ENCODE measurements around the gene TBX19. TPM values are rescaled to one million over a fixed set of nuclear protein-coding genes. Genes with fewer than 3 reads are reported as not detected.

Gene TBX19
- polyA plus RNA-seq, 2 of the 4 experiments (the other 2 are of a cell fraction): 0.98 to 1.7 TPM

GRCh38 chr1:168331569-168331968, 50.9 kb downstream of the TBX19 start (continued):
- no peak for TF ChIP-seq HDAC2 (IDR thresholded peaks at IDR 0.05)

- FAIRE-seq: no peak
- DNase-seq (ENCODE audit: low read depth in 1 of 2, low spot score in 1 of 2): no peak
- Histone ChIP-seq H3K4me1 (no peaks in the 10 kb centered on the region), H3K9me3 (no peaks in the 10 kb centered on the region), H3K4me3 (no peak overlapping the region), H3K4me2 (no peak overlapping the region), H3K27ac (no peak overlapping the region)
- POLR2A ChIA-PET: no interaction called here
- 84% methylated on average over 6 of the region's 6 CpGs for WGBS (ENCODE audit: missing lambda C conversion rate)
- CTCF ChIA-PET: interaction anchor here (1.0 to 3.0 kb wide), 3 partner anchors 9 to 99 kb away, joined by 3 to 24 read pairs (median 5); no protein-coding TSS in a partner anchor
- no peak for TF ChIP-seq CEBPB (IDR thresholded peaks at IDR 0.05)
- TF ChIP-seq FOSL2 (IDR thresholded peaks at IDR 0.05): no peak
- TF ChIP-seq FOSL2 (CRISPR knock-in tag; IDR thresholded peaks at IDR 0.05): no peak
- no peak for TF ChIP-seq MAZ (IDR thresholded peaks at IDR 0.05; ENCODE audit: borderline replicate concordance, low read depth, low read length)
- peak; percentile 42 for TF ChIP-seq MAFK (IDR thresholded peaks at IDR 0.05; ENCODE audit: partially characterized antibody)
- ATAC-seq: no peak
Observed at GRCh38 chr1:168333562-168334276, 53.0 kb downstream of the TBX19 start.

GRCh38 chr1:168335500-168335899, 54.8 kb downstream of the TBX19 start:
- no peak overlapping the region for H3K4me3 ChIP-seq
- DNase-seq (ENCODE audit: low read depth in 1 of 2, low spot score in 1 of 2) (no peak), FAIRE-seq (peak; percentile 65), ATAC-seq (no peak)
- no peak overlapping the region for H3K4me2 ChIP-seq
- CTCF ChIA-PET: no interaction called here
- TF ChIP-seq FOSL2 (IDR thresholded peaks at IDR 0.05): no peak
- TF ChIP-seq FOSL2 (CRISPR knock-in tag; IDR thresholded peaks at IDR 0.05): peak; percentile 39; the same call in 1 of the 2 replicates
- TF ChIP-seq TP53 (CRISPR knock-in tag; IDR thresholded peaks at IDR 0.05): no peak
- POLR2A ChIA-PET: no interaction called here
- no peaks in the 10 kb centered on the region for H3K4me1 ChIP-seq
- no peak overlapping the region for H3K27ac ChIP-seq
- 20% methylated on average over 1 of the region's 1 CpG for WGBS (ENCODE audit: missing lambda C conversion rate)
- no peaks in the 10 kb centered on the region for H3K9me3 ChIP-seq

- no peak overlapping the region for H3K27ac ChIP-seq
- ATAC-seq (no peak), DNase-seq (ENCODE audit: low read depth in 1 of 2, low spot score in 1 of 2) (no peak), FAIRE-seq (no peak)
- TF ChIP-seq PBX3 (IDR thresholded peaks at IDR 0.05): no peak
- peak; percentile 66 for TF ChIP-seq MAFK (IDR thresholded peaks at IDR 0.05; ENCODE audit: partially characterized antibody)
- H3K4me2 ChIP-seq: no peak overlapping the region
- H3K4me3 ChIP-seq: no peak overlapping the region
- 60% methylated on average over 13 of the region's 13 CpGs for WGBS (ENCODE audit: missing lambda C conversion rate)
- no peaks in the 10 kb centered on the region for H3K9me3 ChIP-seq
- peaks cover 10% of the 10 kb centered on the region; the same call in 1 of the 3 replicates for H3K4me1 ChIP-seq
- ChIA-PET CTCF (interaction anchor here (0.7 to 1.7 kb wide), 3 partner anchors 10 to 1207 kb away, joined by 3 to 6 read pairs (median 3); no protein-coding TSS in a partner anchor), POLR2A (no interaction called here)
Observed at GRCh38 chr1:168338589-168339503, 58.2 kb downstream of the TBX19 start.

- ChIA-PET CTCF (interaction anchor here (0.7 to 4.4 kb wide), 5 partner anchors 11 to 263 kb away, joined by 3 to 47 read pairs (median 19); no protein-coding TSS in a partner anchor), POLR2A (no interaction called here)
- 62% methylated on average over 3 of the region's 3 CpGs for WGBS (ENCODE audit: missing lambda C conversion rate)
- peaks cover 13% of the 10 kb centered on the region; the same call in 1 of the 3 replicates for H3K4me1 ChIP-seq
- no peak overlapping the region for H3K4me2 ChIP-seq
- H3K27ac ChIP-seq: no peak overlapping the region
- H3K9me3 ChIP-seq: no peaks in the 10 kb centered on the region
- DNase-seq (ENCODE audit: low read depth in 1 of 2, low spot score in 1 of 2) (no peak), FAIRE-seq (no peak), ATAC-seq (no peak)
- no peak overlapping the region for H3K4me3 ChIP-seq
- no peak for TF ChIP-seq BHLHE40 (IDR thresholded peaks at IDR 0.05; ENCODE audit: low read depth, low read length)
- TF ChIP-seq HES2 (IDR thresholded peaks at IDR 0.05): no peak
- TF ChIP-seq RFX5 (IDR thresholded peaks at IDR 0.05): no peak
- TF ChIP-seq FOSL2 (IDR thresholded peaks at IDR 0.05): no peak
- TF ChIP-seq FOSL2 (CRISPR knock-in tag; IDR thresholded peaks at IDR 0.05): no peak
- no peak for TF ChIP-seq POLR2AphosphoS2 (conservative IDR thresholded peaks at IDR 0.05; ENCODE audit: low read length)
- no peak for TF ChIP-seq HMGXB4 (CRISPR knock-in tag; IDR thresholded peaks at IDR 0.05; ENCODE audit: borderline replicate concordance)
- TF ChIP-seq MAFK (IDR thresholded peaks at IDR 0.05; ENCODE audit: partially characterized antibody): no peak
- TF ChIP-seq HOXB5 (CRISPR knock-in tag; IDR thresholded peaks at IDR 0.05): no peak
- no peak for TF ChIP-seq E2F6 (IDR thresholded peaks at IDR 0.05; ENCODE audit: borderline replicate concordance, low read depth)
Observed at GRCh38 chr1:168340781-168341482, 60.3 kb downstream of the TBX19 start.
